Activated T-cell treated with anti-CD3 and anti-CD28 coated beads, Interleukin-2, amount 50 U/mL, for 4 hours (primary cell): ENCODE data around the gene PLXNA3. TPM values are rescaled to one million over a fixed set of nuclear protein-coding genes. Genes with fewer than 3 reads are reported as not detected.

ENCODE experiments used
- ATAC-seq, 2 donors: fragments of 200-7000 bp; cut with Tn5 transposase; one replicate each; pipeline ENCODE4 v1.10.0; 2021
- DNase-seq: peaks from one replicate; pipeline ENCODE4 v3.0.0-alpha.2; 2020
- H3K27me3 Mint-ChIP-seq: one replicate; pipeline ENCODE4 v1.8.0; 2021; ENCODE audit warnings: low read depth, mixed read lengths
- H3K36me3 Mint-ChIP-seq: one replicate; pipeline ENCODE4 v1.8.0; 2022; ENCODE audit warnings: mixed read lengths; ENCODE audit not compliant: insufficient read depth
- H3K4me1 Mint-ChIP-seq: one replicate; pipeline ENCODE4 v1.8.0; 2021; ENCODE audit warnings: low read depth, mixed read lengths
- H3K4me3 Mint-ChIP-seq: one replicate; pipeline ENCODE4 v1.8.0; 2021; ENCODE audit warnings: mild to moderate bottlenecking, moderate library complexity, mixed read lengths
- H3K9me3 Mint-ChIP-seq: one replicate; pipeline ENCODE4 v1.8.0; 2021; ENCODE audit warnings: mixed read lengths
- total RNA-seq, 3 donors: library from RNA; stranded (reverse); gene quantifications; one replicate each; pipeline ENCODE4 v1.2.1, GENCODE V29; 2021

Gene PLXNA3
- total RNA-seq, 3 donors from 2014 or later: 26.6 to 33.8 (median 27.6) TPM

- H3K9me3 Mint-ChIP-seq: no peaks in the 10 kb centered on the region
- H3K36me3 Mint-ChIP-seq: no peaks in the 10 kb centered on the region
- DNase-seq (no peak), ATAC-seq (no peak)
- no peak overlapping the region for H3K4me3 Mint-ChIP-seq
- peaks cover 4% of the 10 kb centered on the region for H3K4me1 Mint-ChIP-seq
- H3K27me3 Mint-ChIP-seq: no peaks in the 10 kb centered on the region
These were observed 14.9 kb downstream of the PLXNA3 start for GRCh38 chrX:154472685-154473632.

GRCh38 chrX:154473683-154474082 lies 15.6 kb downstream of the PLXNA3 start:
- no peak for ATAC-seq
- DNase-seq: no peak
- no peaks in the 10 kb centered on the region for H3K9me3 Mint-ChIP-seq
- H3K4me1 Mint-ChIP-seq: peaks cover 4% of the 10 kb centered on the region
- no peak overlapping the region for H3K4me3 Mint-ChIP-seq
- no peaks in the 10 kb centered on the region for H3K36me3 Mint-ChIP-seq
- no peaks in the 10 kb centered on the region for H3K27me3 Mint-ChIP-seq

- Mint-ChIP-seq H3K4me1 (peaks cover 8% of the 10 kb centered on the region), H3K4me3 (no peak overlapping the region), H3K9me3 (no peaks in the 10 kb centered on the region), H3K27me3 (no peaks in the 10 kb centered on the region), H3K36me3 (no peaks in the 10 kb centered on the region)
- DNase-seq: no peak
- no peak for ATAC-seq
These were observed 18.7 kb downstream of the PLXNA3 start for GRCh38 chrX:154476821-154477220.

- H3K36me3 Mint-ChIP-seq: no peaks in the 10 kb centered on the region
- H3K4me1 Mint-ChIP-seq: peaks cover 8% of the 10 kb centered on the region
- H3K27me3 Mint-ChIP-seq: no peaks in the 10 kb centered on the region
- no peaks in the 10 kb centered on the region for H3K9me3 Mint-ChIP-seq
- DNase-seq (no peak), ATAC-seq (no peak)
- H3K4me3 Mint-ChIP-seq: peak overlapping the region; percentile 83
These were observed 19.9 kb downstream of the PLXNA3 start for GRCh38 chrX:154477891-154478477.

GRCh38 chrX:154478728-154479622 lies 20.9 kb downstream of the PLXNA3 start, which contains the start of gene LAGE3:
Gene LAGE3, minus strand, starts transcription at chrX:154479281. Its CDS starts 366 bp downstream, at chrX:154478915.
- DNase-seq (peak; percentile 94), ATAC-seq (peak; percentile 94 to 95)
- peaks cover 13% of the 10 kb centered on the region for H3K4me1 Mint-ChIP-seq
- peak within 1 kb of the TSS; percentile 83 for H3K4me3 Mint-ChIP-seq
- no peaks in the 10 kb centered on the region for H3K36me3 Mint-ChIP-seq
- no peaks in the 10 kb centered on the region for H3K9me3 Mint-ChIP-seq
- H3K27me3 Mint-ChIP-seq: no peaks in the 10 kb centered on the region

GRCh38 chrX:154481195-154481594 lies 23.1 kb downstream of the PLXNA3 start:
- H3K4me3 Mint-ChIP-seq: no peak overlapping the region
- no peak for ATAC-seq

GRCh38 chrX:154481911-154482601 lies 24.0 kb downstream of the PLXNA3 start:
- H3K27me3 Mint-ChIP-seq: no peaks in the 10 kb centered on the region
- no peak for DNase-seq
- no peaks in the 10 kb centered on the region for H3K9me3 Mint-ChIP-seq
- ATAC-seq: no peak
- no peaks in the 10 kb centered on the region for H3K36me3 Mint-ChIP-seq
- peaks cover 19% of the 10 kb centered on the region for H3K4me1 Mint-ChIP-seq
- H3K4me3 Mint-ChIP-seq: no peak overlapping the region

More at GRCh38 chrX:154481195-154481594, 23.1 kb downstream of the PLXNA3 start:
- no peaks in the 10 kb centered on the region for H3K27me3 Mint-ChIP-seq
- H3K9me3 Mint-ChIP-seq: no peaks in the 10 kb centered on the region
- peaks cover 17% of the 10 kb centered on the region for H3K4me1 Mint-ChIP-seq
- no peak for DNase-seq
- no peaks in the 10 kb centered on the region for H3K36me3 Mint-ChIP-seq

- no peaks in the 10 kb centered on the region for H3K9me3 Mint-ChIP-seq
- H3K4me3 Mint-ChIP-seq: no peak overlapping the region
- H3K36me3 Mint-ChIP-seq: no peaks in the 10 kb centered on the region
- DNase-seq (no peak), ATAC-seq (no peak)
- H3K27me3 Mint-ChIP-seq: no peaks in the 10 kb centered on the region
- H3K4me1 Mint-ChIP-seq: peaks cover 19% of the 10 kb centered on the region
These were observed 24.7 kb downstream of the PLXNA3 start for GRCh38 chrX:154482786-154483185.

GRCh38 chrX:154483325-154483724 lies 25.2 kb downstream of the PLXNA3 start:
- ATAC-seq (no peak), DNase-seq (no peak)
- no peaks in the 10 kb centered on the region for H3K36me3 Mint-ChIP-seq
- H3K4me3 Mint-ChIP-seq: no peak overlapping the region
- H3K4me1 Mint-ChIP-seq: peaks cover 21% of the 10 kb centered on the region
- H3K27me3 Mint-ChIP-seq: no peaks in the 10 kb centered on the region
- H3K9me3 Mint-ChIP-seq: no peaks in the 10 kb centered on the region

GRCh38 chrX:154484255-154485149 lies 26.4 kb downstream of the PLXNA3 start:
- Mint-ChIP-seq H3K4me3 (peak overlapping the region; percentile 77), H3K4me1 (peaks cover 23% of the 10 kb centered on the region), H3K9me3 (no peaks in the 10 kb centered on the region), H3K27me3 (no peaks in the 10 kb centered on the region), H3K36me3 (no peaks in the 10 kb centered on the region)
- no peak for DNase-seq
- no peak for ATAC-seq

GRCh38 chrX:154485150-154486051 lies 27.3 kb downstream of the PLXNA3 start:
- Mint-ChIP-seq H3K4me1 (peaks cover 26% of the 10 kb centered on the region), H3K27me3 (no peaks in the 10 kb centered on the region), H3K4me3 (peak overlapping the region; percentile 77), H3K9me3 (no peaks in the 10 kb centered on the region), H3K36me3 (no peaks in the 10 kb centered on the region)
- no peak for DNase-seq
- ATAC-seq: no peak

GRCh38 chrX:154486052-154486395 lies 27.9 kb downstream of the PLXNA3 start:
- Mint-ChIP-seq H3K27me3 (no peaks in the 10 kb centered on the region), H3K4me1 (peaks cover 26% of the 10 kb centered on the region), H3K36me3 (no peaks in the 10 kb centered on the region), H3K9me3 (no peaks in the 10 kb centered on the region), H3K4me3 (peak overlapping the region; percentile 53)
- peak; percentile 19 to 23 for ATAC-seq
- no peak for DNase-seq
